Thoracic aorta (tissue), 2 donors: ENCODE measurements around the gene ADI1. TPM values are rescaled to one million over a fixed set of nuclear protein-coding genes. Genes with fewer than 3 reads are reported as not detected.
A peak's percentile ranks its signal among the peaks of the same experiment; 100 is the strongest.

Source experiments
- ATAC-seq: fragments of 150-250 bp; one replicate; pipeline ENCODE4 v1.8.0; 2017; ENCODE audit warnings: low read depth; ENCODE audit not compliant: insufficient number of reproducible peaks, low FRiP score
- DNase-seq: peaks from one replicate; pipeline ENCODE4 v3.0.0-alpha.2; 2020; ENCODE audit warnings: low spot score
- H3K27ac ChIP-seq, 2 donors: fragments of 200-600 bp; sonication (generic); 1 replicate in 1 of 2; 2 replicates in 1 of 2; pipeline ENCODE4 v1.5.1; 2016; ENCODE audit warnings: mild to moderate bottlenecking in 2 of 2, moderate library complexity in 2 of 2
- H3K27me3 ChIP-seq: fragments of 200-600 bp; sonication (generic); replicated peaks from 2 replicates; pipeline ENCODE4 v1.6.0; 2016; ENCODE audit warnings: mild to moderate bottlenecking; ENCODE audit not compliant: insufficient read depth
- H3K36me3 ChIP-seq: fragments of 200-600 bp; sonication (generic); one replicate; pipeline ENCODE4 v1.5.1; 2016
- H3K4me1 ChIP-seq, 2 donors: fragments of 200-600 bp; sonication (generic); 1 replicate in 1 of 2; 2 replicates in 1 of 2; pipeline versions ENCODE4 v1.5.1 to v1.6.0; 2016; ENCODE audit warnings: low read depth in 2 of 2, mild to moderate bottlenecking in 1 of 2; ENCODE audit not compliant: control insufficient read depth in 1 of 2
- H3K4me3 ChIP-seq: fragments of 200-600 bp; sonication (generic); 2 replicates; pipeline ENCODE4 v1.5.1; 2016; ENCODE audit warnings: mild to moderate bottlenecking
- H3K9me3 ChIP-seq: fragments of 200-600 bp; sonication (generic); 2 replicates; pipeline ENCODE4 v1.5.1; 2016
- total RNA-seq, 2 donors: library from RNA; depleted of rRNA; stranded (reverse); fragments of >200 nt; gene quantifications; one replicate each; pipeline versions ENCODE4 v1.1.0 to v1.2.3, GENCODE V29; 2016
- TF ChIP-seq, protein P1 (sequence below): fragments of 200-600 bp; sonication (generic); IDR thresholded peaks from one replicate; pipeline ENCODE4 v1.5.1; 2019; ENCODE audit warnings: antibody characterized with exemption

ADI1 gene
- total RNA-seq, 2 donors from 2014 or later: 120 to 126 TPM

DNA sequence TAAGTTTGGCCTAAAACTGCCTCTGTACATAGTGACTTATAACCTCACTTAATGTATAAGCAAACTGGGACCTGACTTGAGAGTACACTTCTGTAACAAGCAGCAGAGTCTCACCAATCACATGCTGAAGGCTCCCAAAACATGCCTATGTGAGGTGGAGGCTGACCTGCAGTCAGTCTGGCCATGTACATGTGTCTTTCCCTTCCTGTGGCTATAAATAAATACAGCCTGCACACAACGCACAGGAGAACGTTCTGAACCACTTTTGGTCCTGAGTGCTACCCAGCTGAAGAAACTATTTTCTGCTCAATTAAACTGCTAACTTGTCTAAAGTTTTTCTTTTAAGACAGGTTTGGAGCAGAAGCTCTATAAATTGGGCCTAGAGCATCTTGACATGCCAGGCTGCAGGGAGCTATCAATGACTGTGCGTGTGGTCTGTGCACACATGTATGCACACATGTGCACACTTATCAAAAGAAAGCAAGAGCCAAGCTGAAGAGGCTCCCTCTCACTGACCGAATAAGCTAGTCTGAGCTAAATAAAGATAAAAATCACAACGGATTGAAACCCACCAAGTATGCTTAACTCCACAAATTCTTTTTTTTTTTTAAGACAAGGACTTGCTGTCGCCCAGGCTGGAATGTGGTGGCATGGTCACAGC, 23.8 kb upstream of the ADI1 start:
- Histone ChIP-seq H3K27ac (no peak overlapping the region), H3K36me3 (peaks cover 36% of the 10 kb centered on the region), H3K4me1 (no peaks in the 10 kb centered on the region), H3K4me3 (no peak overlapping the region), H3K27me3 (no peaks in the 10 kb centered on the region), H3K9me3 (no peaks in the 10 kb centered on the region)
- ATAC-seq (no peak), DNase-seq (no peak)
- TF ChIP-seq, protein P1, sequence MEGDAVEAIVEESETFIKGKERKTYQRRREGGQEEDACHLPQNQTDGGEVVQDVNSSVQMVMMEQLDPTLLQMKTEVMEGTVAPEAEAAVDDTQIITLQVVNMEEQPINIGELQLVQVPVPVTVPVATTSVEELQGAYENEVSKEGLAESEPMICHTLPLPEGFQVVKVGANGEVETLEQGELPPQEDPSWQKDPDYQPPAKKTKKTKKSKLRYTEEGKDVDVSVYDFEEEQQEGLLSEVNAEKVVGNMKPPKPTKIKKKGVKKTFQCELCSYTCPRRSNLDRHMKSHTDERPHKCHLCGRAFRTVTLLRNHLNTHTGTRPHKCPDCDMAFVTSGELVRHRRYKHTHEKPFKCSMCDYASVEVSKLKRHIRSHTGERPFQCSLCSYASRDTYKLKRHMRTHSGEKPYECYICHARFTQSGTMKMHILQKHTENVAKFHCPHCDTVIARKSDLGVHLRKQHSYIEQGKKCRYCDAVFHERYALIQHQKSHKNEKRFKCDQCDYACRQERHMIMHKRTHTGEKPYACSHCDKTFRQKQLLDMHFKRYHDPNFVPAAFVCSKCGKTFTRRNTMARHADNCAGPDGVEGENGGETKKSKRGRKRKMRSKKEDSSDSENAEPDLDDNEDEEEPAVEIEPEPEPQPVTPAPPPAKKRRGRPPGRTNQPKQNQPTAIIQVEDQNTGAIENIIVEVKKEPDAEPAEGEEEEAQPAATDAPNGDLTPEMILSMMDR: no peak

DNA sequence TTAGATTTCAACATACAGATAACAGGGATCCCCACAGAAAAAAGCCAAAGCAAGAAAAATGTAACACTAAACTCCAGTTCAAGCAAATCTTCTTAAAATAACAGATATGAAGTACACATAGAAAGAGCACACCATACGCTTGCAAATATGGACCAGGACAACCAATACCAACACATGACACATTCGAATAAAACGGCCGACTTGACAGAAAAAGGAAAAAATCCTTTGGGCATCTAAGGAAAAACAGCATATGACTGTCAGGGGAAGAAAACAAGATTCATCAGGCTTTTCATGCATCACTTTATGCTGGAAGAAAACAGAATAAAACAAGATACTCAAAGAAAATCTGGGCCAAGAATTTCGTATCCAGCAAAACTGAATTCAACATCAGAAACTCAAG, 22.8 kb upstream of the ADI1 start:
- Histone ChIP-seq H3K27me3 (no peaks in the 10 kb centered on the region), H3K4me3 (no peak overlapping the region), H3K9me3 (no peaks in the 10 kb centered on the region), H3K27ac (no peak overlapping the region), H3K4me1 (peaks cover under 1 to 3% of the 10 kb centered on the region in 2 donors), H3K36me3 (peaks cover 26% of the 10 kb centered on the region)
- DNase-seq (no peak), ATAC-seq (no peak)
- TF ChIP-seq, protein P1: no peak

DNA sequence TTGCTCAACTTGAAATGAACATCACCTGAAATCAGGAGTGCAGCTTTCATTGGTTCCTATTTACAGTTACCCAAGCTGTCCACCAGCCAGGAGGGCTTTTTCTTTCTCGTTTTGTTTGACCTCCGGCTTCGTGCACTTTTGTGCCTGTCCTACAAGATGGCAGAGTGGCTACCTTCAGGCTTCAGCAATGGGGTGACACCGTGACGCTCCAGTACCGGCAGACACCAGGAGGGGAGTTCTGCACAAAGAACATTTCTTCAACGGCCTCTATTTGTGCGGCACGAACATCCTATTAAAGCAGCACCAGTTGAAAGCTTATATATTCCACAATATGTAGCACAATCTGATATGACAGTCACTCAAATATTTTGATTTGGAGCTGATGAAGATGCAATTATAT, 20.5 kb upstream of the ADI1 start:
- ATAC-seq: no peak

DNA sequence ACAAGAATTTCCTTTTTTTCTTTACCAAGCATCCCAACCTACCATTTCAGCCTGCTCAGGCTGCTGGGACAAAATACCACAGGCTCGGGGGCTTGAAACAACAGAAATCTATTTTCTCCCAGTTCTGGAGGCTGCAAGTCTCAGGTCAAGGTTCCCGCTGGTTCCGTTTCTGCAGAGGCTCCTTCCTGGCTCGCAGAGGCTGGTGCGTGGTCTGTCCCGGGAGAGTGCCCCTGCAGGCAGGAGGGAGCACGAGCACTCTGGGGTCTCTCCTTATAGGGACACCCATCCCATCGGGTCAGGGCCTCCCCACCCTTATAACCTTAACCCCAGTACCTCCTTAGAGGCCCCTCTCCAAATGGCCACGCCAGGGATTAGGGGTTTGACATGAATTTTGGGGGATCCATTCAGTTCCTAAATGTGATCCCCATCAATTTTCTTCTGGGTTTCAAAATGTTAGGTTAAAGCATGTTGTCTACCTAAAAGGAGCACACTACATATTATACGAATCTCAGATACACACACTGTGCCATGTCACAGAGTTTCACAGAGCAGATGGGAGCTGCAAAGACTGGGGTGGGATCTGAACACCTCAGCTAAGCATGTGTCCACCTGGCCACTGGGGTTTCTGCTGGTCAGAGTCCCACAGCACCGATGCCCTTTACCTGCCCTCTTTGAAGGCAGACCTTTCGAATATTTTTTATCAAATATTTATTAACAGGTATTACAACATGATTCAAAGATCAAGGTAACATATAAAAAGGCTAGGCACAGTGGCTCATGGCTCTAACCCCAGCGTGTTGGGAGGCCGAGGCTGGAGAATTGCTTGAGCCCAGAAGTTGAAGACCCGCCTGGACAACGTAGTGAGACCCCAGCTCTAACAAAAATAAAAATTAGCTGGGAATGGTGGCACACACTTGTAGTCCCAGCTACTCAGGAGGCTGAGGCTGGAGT, 17.6 kb upstream of the ADI1 start:
- no peaks in the 10 kb centered on the region for H3K27me3 ChIP-seq
- no peak for DNase-seq
- TF ChIP-seq, protein P1: peak; percentile 58
- H3K36me3 ChIP-seq: peaks cover 2% of the 10 kb centered on the region
- peak; percentile 37 for ATAC-seq
- no peaks in the 10 kb centered on the region for H3K9me3 ChIP-seq
- H3K27ac ChIP-seq: peak overlapping the region; percentile 94 to 98
- peaks cover 11 to 23% of the 10 kb centered on the region in 2 donors for H3K4me1 ChIP-seq
- H3K4me3 ChIP-seq: peak overlapping the region; percentile 69

More for the DNA sequence above, 20.5 kb upstream of the ADI1 start:
- Histone ChIP-seq H3K36me3 (peaks cover 4% of the 10 kb centered on the region), H3K27ac (no peak overlapping the region), H3K4me3 (no peak overlapping the region), H3K9me3 (no peaks in the 10 kb centered on the region), H3K27me3 (no peaks in the 10 kb centered on the region), H3K4me1 (peaks cover 11 to 22% of the 10 kb centered on the region in 2 donors)
- DNase-seq: no peak
- TF ChIP-seq, protein P1: no peak
